Measurements from ENCODE around the gene MYOCOS. TPM values are rescaled to one million over a fixed set of nuclear protein-coding genes. Genes with fewer than 3 reads are reported as not detected.

Gene MYOCOS
- total RNA-seq, 1 donor from 2014 or later: not detected

GRCh38 chr1:171585715-171586114, 36.3 kb upstream of the MYOCOS start:
- H3K9me3 ChIP-seq: no peaks in the 10 kb centered on the region
- TF ChIP-seq, protein P1, sequence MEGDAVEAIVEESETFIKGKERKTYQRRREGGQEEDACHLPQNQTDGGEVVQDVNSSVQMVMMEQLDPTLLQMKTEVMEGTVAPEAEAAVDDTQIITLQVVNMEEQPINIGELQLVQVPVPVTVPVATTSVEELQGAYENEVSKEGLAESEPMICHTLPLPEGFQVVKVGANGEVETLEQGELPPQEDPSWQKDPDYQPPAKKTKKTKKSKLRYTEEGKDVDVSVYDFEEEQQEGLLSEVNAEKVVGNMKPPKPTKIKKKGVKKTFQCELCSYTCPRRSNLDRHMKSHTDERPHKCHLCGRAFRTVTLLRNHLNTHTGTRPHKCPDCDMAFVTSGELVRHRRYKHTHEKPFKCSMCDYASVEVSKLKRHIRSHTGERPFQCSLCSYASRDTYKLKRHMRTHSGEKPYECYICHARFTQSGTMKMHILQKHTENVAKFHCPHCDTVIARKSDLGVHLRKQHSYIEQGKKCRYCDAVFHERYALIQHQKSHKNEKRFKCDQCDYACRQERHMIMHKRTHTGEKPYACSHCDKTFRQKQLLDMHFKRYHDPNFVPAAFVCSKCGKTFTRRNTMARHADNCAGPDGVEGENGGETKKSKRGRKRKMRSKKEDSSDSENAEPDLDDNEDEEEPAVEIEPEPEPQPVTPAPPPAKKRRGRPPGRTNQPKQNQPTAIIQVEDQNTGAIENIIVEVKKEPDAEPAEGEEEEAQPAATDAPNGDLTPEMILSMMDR (IDR thresholded peaks at IDR 0.05): no peak

DNA sequence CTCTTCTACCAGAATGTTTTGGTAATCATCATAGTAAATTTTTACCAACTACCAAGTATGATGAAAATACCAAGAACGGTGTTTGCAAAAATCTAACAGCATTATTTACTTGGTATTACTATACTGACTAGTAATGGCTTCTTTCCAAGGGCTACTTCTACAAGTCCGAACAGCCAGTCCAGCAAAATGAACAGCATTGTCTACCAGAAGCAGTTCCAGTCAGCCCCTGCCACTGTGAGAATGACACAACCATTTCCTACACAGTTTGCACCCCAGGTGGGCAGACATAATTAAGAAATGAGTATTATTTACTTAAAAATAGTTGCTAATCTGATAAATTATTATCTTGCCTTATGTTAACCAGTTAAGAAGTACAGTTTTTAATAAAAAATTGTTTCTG, 33.8 kb upstream of the MYOCOS start:
- TF ChIP-seq, protein P1 (IDR thresholded peaks at IDR 0.05): no peak
- no peak for DNase-seq (ENCODE audit: low spot score in 2 of 2)
- Histone ChIP-seq H3K36me3 (peaks cover 73 to 92% of the 10 kb centered on the region in 2 donors), H3K9me3 (no peaks in the 10 kb centered on the region), H3K4me1 (no peaks in the 10 kb centered on the region), H3K27ac (no peak overlapping the region), H3K4me3 (no peak overlapping the region), H3K27me3 (no peaks in the 10 kb centered on the region)
- intact Hi-C loops (cut with DNase I): no loop called here

More at GRCh38 chr1:171585715-171586114, 36.3 kb upstream of the MYOCOS start:
- H3K27me3 ChIP-seq: no peaks in the 10 kb centered on the region
- no peak overlapping the region for H3K4me3 ChIP-seq
- no peaks in the 10 kb centered on the region for H3K4me1 ChIP-seq
- intact Hi-C loops (cut with DNase I): no loop called here
- peaks cover 66 to 78% of the 10 kb centered on the region in 2 donors for H3K36me3 ChIP-seq
- no peak overlapping the region for H3K27ac ChIP-seq
- DNase-seq (ENCODE audit: low spot score in 2 of 2): no peak

DNA sequence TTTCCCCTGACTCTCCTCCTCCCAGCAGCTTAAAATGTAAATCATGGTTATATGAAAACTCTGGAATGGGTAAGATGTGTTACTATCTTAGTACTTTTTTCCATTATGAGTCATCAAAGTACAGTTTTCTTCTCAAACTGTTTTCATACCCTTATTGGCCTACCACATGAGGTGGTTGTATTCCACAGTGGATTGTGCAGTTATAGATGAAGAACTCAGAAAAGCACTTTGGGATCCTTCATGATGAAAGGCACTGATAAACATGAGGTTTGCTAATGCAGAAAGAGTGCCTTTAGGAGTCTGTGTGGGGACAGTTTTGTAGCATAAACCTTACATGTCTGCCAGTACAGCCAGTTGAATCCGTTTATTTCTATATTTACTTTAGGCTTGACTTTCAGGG, 32.0 kb upstream of the MYOCOS start:
- DNase-seq (ENCODE audit: low spot score in 2 of 2): no peak
- intact Hi-C loops (cut with DNase I): no loop called here
- no peaks in the 10 kb centered on the region for H3K4me1 ChIP-seq
- TF ChIP-seq, protein P1 (IDR thresholded peaks at IDR 0.05): no peak
- peaks cover 65 to 86% of the 10 kb centered on the region in 2 donors for H3K36me3 ChIP-seq
- H3K9me3 ChIP-seq: no peaks in the 10 kb centered on the region
- no peak overlapping the region for H3K4me3 ChIP-seq
- H3K27ac ChIP-seq: no peak overlapping the region
- no peaks in the 10 kb centered on the region for H3K27me3 ChIP-seq

GRCh38 chr1:171595324-171595723, 26.7 kb upstream of the MYOCOS start:
- Histone ChIP-seq H3K4me3 (no peak overlapping the region), H3K27ac (peak overlapping the region in 1 of 2 donors; percentile 34), H3K9me3 (no peaks in the 10 kb centered on the region), H3K4me1 (no peaks in the 10 kb centered on the region), H3K36me3 (peaks cover 31 to 39% of the 10 kb centered on the region in 2 donors), H3K27me3 (no peaks in the 10 kb centered on the region)
- intact Hi-C loops (cut with DNase I): no loop called here
- TF ChIP-seq, protein P1 (IDR thresholded peaks at IDR 0.05): no peak
- DNase-seq (ENCODE audit: low spot score in 2 of 2): no peak

GRCh38 chr1:171596119-171596518, 25.9 kb upstream of the MYOCOS start:
- Histone ChIP-seq H3K27me3 (no peaks in the 10 kb centered on the region), H3K9me3 (no peaks in the 10 kb centered on the region), H3K36me3 (peaks cover 25 to 34% of the 10 kb centered on the region in 2 donors), H3K27ac (peak overlapping the region in 1 of 2 donors; percentile 34), H3K4me3 (no peak overlapping the region), H3K4me1 (no peaks in the 10 kb centered on the region)
- intact Hi-C loops (cut with DNase I): no loop called here
- TF ChIP-seq, protein P1 (IDR thresholded peaks at IDR 0.05): no peak
- no peak for DNase-seq (ENCODE audit: low spot score in 2 of 2)

DNA sequence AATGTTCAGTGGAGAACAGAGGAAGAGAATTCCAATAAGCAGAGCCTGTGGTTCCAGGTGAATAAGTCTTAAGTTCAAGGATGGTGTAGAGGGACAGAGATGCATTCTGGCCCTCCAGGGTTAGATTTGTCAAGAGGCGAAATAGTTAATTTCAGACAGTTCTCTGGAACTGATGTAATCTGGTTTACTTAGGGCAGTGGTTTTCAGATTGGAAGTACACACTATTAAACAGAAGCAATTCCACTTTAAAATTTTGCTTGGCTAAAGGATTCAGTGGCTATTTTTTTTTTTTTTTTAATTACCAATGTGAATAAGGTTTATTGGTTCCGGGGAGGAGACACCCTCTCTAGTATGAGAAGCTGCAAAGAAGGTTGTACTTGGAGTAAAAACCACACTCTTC, 25.3 kb upstream of the MYOCOS start:
- intact Hi-C loops (cut with DNase I): no loop called here
- H3K9me3 ChIP-seq: no peaks in the 10 kb centered on the region
- peaks cover 20 to 28% of the 10 kb centered on the region in 2 donors for H3K36me3 ChIP-seq
- no peak overlapping the region for H3K4me3 ChIP-seq
- TF ChIP-seq, protein P1 (IDR thresholded peaks at IDR 0.05): no peak
- H3K4me1 ChIP-seq: no peaks in the 10 kb centered on the region
- no peaks in the 10 kb centered on the region for H3K27me3 ChIP-seq
- no peak for DNase-seq (ENCODE audit: low spot score in 2 of 2)
- H3K27ac ChIP-seq: no peak overlapping the region

All from ascending aorta (tissue), 2 donors.